Heart left ventricle (tissue), 16 donors: Measurements from ENCODE around the gene CARMIL3. TPM values are rescaled to one million over a fixed set of nuclear protein-coding genes. Genes with fewer than 3 reads are reported as not detected.

Experiments
- ATAC-seq, 4 donors: fragments of 200-7000 bp; cut with Tn5 transposase; one replicate each; pipeline ENCODE4 v1.9.1; 2020 to 2022; ENCODE audit warnings: moderate library complexity in 4 of 4, mild to moderate bottlenecking in 3 of 4, moderate number of reproducible peaks in 1 of 4
- DNase-seq, 5 donors: peaks; one replicate each; pipeline ENCODE4 v3.0.0-alpha.2; 2020
- H3K27ac ChIP-seq, 12 donors: fragments of 200-600 bp; sonication (generic) in 4 of 12; one replicate each; pipeline versions ENCODE4 v1.5.0 to v1.8.0; 2016 to 2022; ENCODE audit warnings: mild to moderate bottlenecking in 2 of 12
- H3K27me3 ChIP-seq, 9 donors: fragments of 200-600 bp; sonication (generic) in 2 of 9; one replicate each; pipeline versions ENCODE4 v1.5.1 to v1.8.0; 2016 to 2022; ENCODE audit warnings: mild to moderate bottlenecking in 3 of 9
- H3K36me3 ChIP-seq, 9 donors: fragments of 200-600 bp; sonication (generic) in 2 of 9; one replicate each; pipeline versions ENCODE4 v1.5.0 to v1.8.0; 2018 to 2022; ENCODE audit warnings: mild to moderate bottlenecking in 2 of 9
- H3K4me1 ChIP-seq, 12 donors: fragments of 200-600 bp; sonication (generic) in 4 of 12; one replicate each; pipeline versions ENCODE4 v1.5.0 to v1.8.0; 2016 to 2022; ENCODE audit warnings: mild to moderate bottlenecking in 3 of 12
- H3K4me3 ChIP-seq, 12 donors: fragments of 200-600 bp; sonication (generic) in 4 of 12; one replicate each; pipeline versions ENCODE4 v1.5.0 to v1.8.0; 2017 to 2022; ENCODE audit warnings: mild to moderate bottlenecking in 9 of 12, moderate library complexity in 4 of 12
- H3K9me3 ChIP-seq, 12 donors: fragments of 200-600 bp; sonication (generic) in 4 of 12; one replicate each; pipeline versions ENCODE4 v1.5.0 to v1.8.0; 2016 to 2022; ENCODE audit warnings: mild to moderate bottlenecking in 1 of 12
- CTCF ChIP-seq, 12 donors: fragments of 200-600 bp; sonication (generic) in 4 of 12; IDR thresholded peaks; one replicate each; pipeline versions ENCODE4 v1.5.0 to v1.8.0; 2018 to 2022; ENCODE audit warnings: antibody characterized with exemption in 12 of 12, mild to moderate bottlenecking in 5 of 12
- POLR2A ChIP-seq, 2 donors: fragments of 450-650 bp; IDR thresholded peaks; one replicate each; pipeline ENCODE4 v1.6.1; 2017; ENCODE audit warnings: antibody characterized with exemption in 2 of 2, mild to moderate bottlenecking in 2 of 2, moderate library complexity in 2 of 2
- WGBS, 4 donors: extraction: QIAGEN DNeasy Blood & Tissue Kit in 2 of 4; methylation state at CpG; one replicate each; pipeline versions ENCODE4 v1.1.5 to v1.1.7; 2013 to 2018; 5-methylcytosine and 5-hydroxymethylcytosine counted together
- intact Hi-C, 10 donors: fragments of 100-400 bp; cut with DNase I; formaldehyde crosslinking; loops; one replicate each; pipeline versions ENCODE4 v1.11.1 to v1.14.2; 2022
- polyA plus RNA-seq, 2 donors: library from polyadenylated mRNA; stranded (reverse); fragments of 200-250 nt; gene quantifications; one replicate each; pipeline ENCODE4 v1.2.3, GENCODE V29; 2013
- total RNA-seq, 9 donors: library from RNA; depleted of rRNA in 2 of 9; stranded (reverse); fragments of >200 nt in 2 of 9; fragmentation: NEBNext Ultra II Directional in 3 of 9; extraction: Animal tissue kit (Norgen Biotek cat#: 25700) in 3 of 9; gene quantifications; one replicate each; pipeline versions ENCODE4 v1.1.0 to v1.2.4, GENCODE V29; 2016 to 2023
- donor health status: ischemic (EF 13 %, LVEDD 7.1; RV severe dilation, severe dysfunction).
- donor health status: healthy with polysubstance abuse.
- donor health status: DM: no; HTN: yes; CAD: no.
- donor health status: DM: no; HTN: no; CAD: no.
- donor health status: ischemic (EF 25% LVEDD 6.9; RV normal size, moderate dysfunction).
- donor health status: ischemic (EF 25% LVEDD 5.7; RV mildly dilated, moderate dysfunction).
- donor health status: healthy.
- donor health status: DM: yes; HTN: yes; CAD: no.
- donor health status: ischemic (EF 35%, LVEDD 5.7; RV mildly dilated, moderate dysfunction).
- donor health status: nonischemic (EF 11% LVEDD 7.7; RV severe dilation, severe dysfunction).
- donor health status: DM: yes; HTN: yes; CAD: no.
- donor health status: PGD.
- donor health status: ischemic (EF 29% LVEDD 5.4; RV normal size, mild dysfunction).
- donor health status: nonischemic (EF 23%, LVEDD 6.1; RV moderate dilation, normal function).

CARMIL3 gene
- total and polyA plus RNA-seq, 11 donors = 0.05 to 0.38 (median 0.15) TPM; not detected in 3

- intact Hi-C loops = no loop called here
- no peak for ATAC-seq
- Histone ChIP-seq H3K4me1 (peaks cover 0 to 6% (median 0%) of the 10 kb centered on the region in 12 donors), H3K9me3 (no peaks in the 10 kb centered on the region), H3K36me3 (no peaks in the 10 kb centered on the region), H3K27ac (no peak overlapping the region), H3K4me3 (no peak overlapping the region), H3K27me3 (peaks cover 0 to 34% (median 5%) of the 10 kb centered on the region in 9 donors)
- WGBS, 4 donors = 65 to 74% (median 73%) methylated on average over 11 of the region's 11 CpGs
- no peak for DNase-seq
- TF ChIP-seq CTCF (IDR thresholded peaks at IDR 0.05) (no peak), POLR2A (IDR thresholded peaks at IDR 0.05) (no peak)
Measured at GRCh38 chr14:24074625-24075484, 23.0 kb downstream of the CARMIL3 start.

GRCh38 chr14:24075485-24076301 is 23.9 kb downstream of the CARMIL3 start:
- H3K36me3 ChIP-seq = no peaks in the 10 kb centered on the region
- H3K4me3 ChIP-seq = no peak overlapping the region
- ATAC-seq (no peak), DNase-seq (no peak)
- H3K27me3 ChIP-seq = peaks cover 0 to 39% (median 7%) of the 10 kb centered on the region in 9 donors
- 75 to 80% (median 79%) methylated on average over 11 of the region's 11 CpGs for WGBS, 4 donors
- intact Hi-C loops = no loop called here
- no peak overlapping the region for H3K27ac ChIP-seq
- H3K4me1 ChIP-seq = peaks cover 0 to 10% (median 2%) of the 10 kb centered on the region in 12 donors
- no peaks in the 10 kb centered on the region for H3K9me3 ChIP-seq
- TF ChIP-seq CTCF (IDR thresholded peaks at IDR 0.05) (no peak), POLR2A (IDR thresholded peaks at IDR 0.05) (no peak)

- intact Hi-C loops = no loop called here
- Histone ChIP-seq H3K27ac (no peak overlapping the region), H3K36me3 (no peaks in the 10 kb centered on the region), H3K4me1 (peaks cover 0 to 15% (median 6%) of the 10 kb centered on the region in 12 donors), H3K4me3 (no peak overlapping the region), H3K27me3 (peaks cover 0 to 39% (median 9%) of the 10 kb centered on the region in 9 donors), H3K9me3 (no peaks in the 10 kb centered on the region)
- ATAC-seq (no peak), DNase-seq (peak in 1 of 5 donors; percentile 15)
- WGBS, 4 donors = 82 to 88% (median 86%) methylated on average over 9 to 10 of the region's 10 CpGs
- TF ChIP-seq POLR2A (IDR thresholded peaks at IDR 0.05) (no peak), CTCF (IDR thresholded peaks at IDR 0.05) (no peak)
Measured at GRCh38 chr14:24076302-24076601, 24.4 kb downstream of the CARMIL3 start.

- H3K36me3 ChIP-seq = no peaks in the 10 kb centered on the region
- DNase-seq (peak in 1 of 5 donors; percentile 36), ATAC-seq (no peak)
- no peak overlapping the region for H3K27ac ChIP-seq
- no peak for TF ChIP-seq POLR2A (IDR thresholded peaks at IDR 0.05)
- no peak for TF ChIP-seq CTCF (IDR thresholded peaks at IDR 0.05)
- peaks cover 0 to 14% (median 10%) of the 10 kb centered on the region in 12 donors for H3K4me1 ChIP-seq
- intact Hi-C loops = no loop called here
- H3K27me3 ChIP-seq = peaks cover 0 to 38% (median 8%) of the 10 kb centered on the region in 9 donors
- H3K9me3 ChIP-seq = no peaks in the 10 kb centered on the region
- 87 to 95% (median 89%) methylated on average over 19 to 23 of the region's 23 CpGs for WGBS, 4 donors
- no peak overlapping the region for H3K4me3 ChIP-seq
Measured at GRCh38 chr14:24077086-24077485, 25.3 kb downstream of the CARMIL3 start.
